Measurements from ENCODE around the gene FAM204A.

FAM204A gene

DNA sequence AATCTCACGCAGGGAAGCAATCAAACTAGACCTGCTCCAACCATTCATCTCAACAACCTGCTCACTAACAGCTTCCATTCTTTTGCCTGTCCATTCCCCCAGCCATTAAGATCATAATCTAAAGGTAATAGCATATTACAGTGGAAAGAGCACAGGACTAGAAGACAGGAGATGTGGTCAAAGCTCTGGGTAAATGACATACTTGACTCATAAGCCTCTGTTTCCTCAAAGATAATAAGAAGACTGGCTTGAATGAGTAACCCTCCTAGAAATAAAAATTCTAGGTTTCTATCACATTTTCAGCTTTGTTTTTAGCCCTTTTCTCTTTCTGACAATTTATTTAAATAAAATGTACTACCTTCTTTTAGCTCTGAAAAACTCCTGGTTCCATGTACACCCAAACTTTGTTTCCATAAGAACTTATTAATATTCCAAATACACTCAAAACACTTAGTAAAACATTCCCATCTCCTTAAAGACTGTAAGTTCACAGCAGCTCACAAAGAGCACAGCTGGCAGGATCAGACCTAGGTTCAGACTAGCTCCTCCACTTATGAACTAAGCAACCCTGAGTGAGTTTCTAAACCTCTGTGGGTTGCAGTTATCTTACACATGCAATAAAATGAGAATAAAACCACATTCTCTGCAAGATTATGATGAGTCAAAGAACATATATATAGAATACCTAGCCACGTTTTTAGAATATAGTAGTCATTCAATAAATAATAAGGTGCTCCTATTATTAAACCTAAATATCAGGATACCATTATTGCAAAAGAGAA lies 11.6 kb downstream of the FAM204A start:
- TF ChIP-seq REST (IDR thresholded peaks at IDR 0.05; ENCODE audit: insufficient read depth in 1 of 2, low read depth in 2 of 2, low read length in 2 of 2) (no peak), POLR2AphosphoS5 (IDR thresholded peaks at IDR 0.05; ENCODE audit: low read depth, low read length) (no peak), FOXP2 (optimal IDR thresholded peaks at IDR 0.05; ENCODE audit: borderline replicate concordance, extremely low read depth, extremely low read length, insufficient read depth) (no peak), SIN3A (IDR thresholded peaks at IDR 0.05; ENCODE audit: borderline replicate concordance, insufficient read depth, low read length) (no peak), TAF1 (IDR thresholded peaks at IDR 0.05; ENCODE audit: borderline replicate concordance, insufficient read depth, low read length) (no peak)

- no peak for TF ChIP-seq POLR2AphosphoS5 (IDR thresholded peaks at IDR 0.05; ENCODE audit: low read depth, low read length)
- TF ChIP-seq FOXP2 (optimal IDR thresholded peaks at IDR 0.05; ENCODE audit: borderline replicate concordance, extremely low read depth, extremely low read length, insufficient read depth), result no peak
- no peak for TF ChIP-seq TAF1 (IDR thresholded peaks at IDR 0.05; ENCODE audit: borderline replicate concordance, insufficient read depth, low read length)
- no peak for TF ChIP-seq SIN3A (IDR thresholded peaks at IDR 0.05; ENCODE audit: borderline replicate concordance, insufficient read depth, low read length)
Measured at GRCh38 chr10:118324140-118324539, 18.0 kb downstream of the FAM204A start.

DNA sequence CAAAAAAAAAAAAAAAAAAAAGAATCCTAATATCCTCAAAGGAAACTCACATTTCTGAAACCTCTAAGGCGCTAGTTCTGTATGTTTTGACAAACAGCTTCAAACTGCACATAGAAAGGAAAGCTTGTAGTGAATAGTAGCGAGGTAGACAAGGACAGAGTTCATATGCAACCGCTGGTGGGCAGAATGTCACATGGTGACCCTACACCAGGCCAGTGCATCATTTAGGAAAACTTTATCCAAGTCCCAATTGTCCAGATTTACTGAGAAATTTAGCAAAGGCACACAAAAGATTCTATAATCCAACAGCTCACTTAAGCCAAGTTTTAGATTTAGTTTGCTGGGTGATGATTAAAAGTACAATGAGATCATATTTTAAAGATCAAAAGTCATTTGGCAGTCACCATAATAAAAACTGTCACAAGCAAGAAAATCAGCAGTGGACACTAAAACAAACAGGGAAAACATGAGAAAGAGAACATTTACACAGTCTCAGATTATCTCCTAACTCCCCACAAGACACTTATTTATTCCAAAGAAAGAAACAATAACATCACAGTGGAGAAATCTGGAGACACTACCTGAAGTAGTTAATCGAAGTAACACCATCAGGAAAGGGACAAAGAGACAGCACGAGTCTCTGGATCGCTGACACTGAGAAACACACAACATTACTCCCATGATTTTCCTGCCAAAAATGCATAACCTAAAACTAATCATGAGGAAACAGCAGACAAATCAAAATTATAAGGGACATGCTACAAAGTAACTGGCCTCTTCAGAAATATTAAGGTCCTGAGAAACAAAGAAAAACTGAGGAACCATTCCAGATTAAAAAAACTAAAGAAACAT lies 20.2 kb downstream of the FAM204A start:
- TF ChIP-seq FOXP2 (optimal IDR thresholded peaks at IDR 0.05; ENCODE audit: borderline replicate concordance, extremely low read depth, extremely low read length, insufficient read depth) (no peak), TAF1 (IDR thresholded peaks at IDR 0.05; ENCODE audit: borderline replicate concordance, insufficient read depth, low read length) (no peak), POLR2AphosphoS5 (IDR thresholded peaks at IDR 0.05; ENCODE audit: low read depth, low read length) (no peak), SIN3A (IDR thresholded peaks at IDR 0.05; ENCODE audit: borderline replicate concordance, insufficient read depth, low read length) (no peak), REST (IDR thresholded peaks at IDR 0.05; ENCODE audit: insufficient read depth in 1 of 2, low read depth in 2 of 2, low read length in 2 of 2) (no peak)

GRCh38 chr10:118315629-118316028 lies 26.5 kb downstream of the FAM204A start:
- TF ChIP-seq TAF1 (IDR thresholded peaks at IDR 0.05; ENCODE audit: borderline replicate concordance, insufficient read depth, low read length) (no peak), POLR2AphosphoS5 (IDR thresholded peaks at IDR 0.05; ENCODE audit: low read depth, low read length) (no peak), SIN3A (IDR thresholded peaks at IDR 0.05; ENCODE audit: borderline replicate concordance, insufficient read depth, low read length) (no peak), FOXP2 (optimal IDR thresholded peaks at IDR 0.05; ENCODE audit: borderline replicate concordance, extremely low read depth, extremely low read length, insufficient read depth) (no peak), REST (IDR thresholded peaks at IDR 0.05; ENCODE audit: insufficient read depth in 1 of 2, low read depth in 2 of 2, low read length in 2 of 2) (no peak)

DNA sequence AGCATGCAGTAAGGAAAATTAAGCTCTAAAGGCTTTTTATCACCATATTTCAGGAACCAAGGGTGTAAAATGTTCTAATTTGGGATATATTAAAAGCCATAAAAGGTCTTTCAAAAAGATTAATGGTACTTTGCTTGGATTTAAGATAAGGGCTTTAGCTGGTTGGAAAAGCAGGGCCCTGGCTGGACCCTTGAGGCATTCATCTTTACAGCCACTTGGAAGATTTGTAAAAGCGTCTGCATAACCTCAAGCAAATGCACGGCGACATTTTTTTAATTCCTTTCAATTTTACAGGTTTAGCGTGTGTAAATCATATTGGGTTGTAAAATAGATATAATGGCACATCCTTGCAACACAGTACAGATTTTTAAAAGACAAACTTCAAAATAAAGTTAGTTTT lies 27.2 kb downstream of the FAM204A start:
- no peak for TF ChIP-seq TAF1 (IDR thresholded peaks at IDR 0.05; ENCODE audit: borderline replicate concordance, insufficient read depth, low read length)
- TF ChIP-seq SIN3A (IDR thresholded peaks at IDR 0.05; ENCODE audit: borderline replicate concordance, insufficient read depth, low read length), result no peak
- no peak for TF ChIP-seq REST (IDR thresholded peaks at IDR 0.05; ENCODE audit: insufficient read depth in 1 of 2, low read depth in 2 of 2, low read length in 2 of 2)
- no peak for TF ChIP-seq POLR2AphosphoS5 (IDR thresholded peaks at IDR 0.05; ENCODE audit: low read depth, low read length)
- TF ChIP-seq FOXP2 (optimal IDR thresholded peaks at IDR 0.05; ENCODE audit: borderline replicate concordance, extremely low read depth, extremely low read length, insufficient read depth), result no peak

Data from PFSK-1 (cell line).